Embryonic facial prominence (tissue), 1 donor: ENCODE data around the gene C1orf174.
A peak's percentile ranks its signal among the peaks of the same experiment; 100 is the strongest.

Experiments used
- DNase-seq: peaks from one replicate; pipeline ENCODE4 v3.0.0-alpha.2; 2016; ENCODE audit errors: extremely low spot score

C1orf174 gene

GRCh38 chr1:3871451-3871805 is 28.6 kb downstream of the C1orf174 start:
- no peak for DNase-seq

- no peak for DNase-seq
These were observed 30.2 kb downstream of the C1orf174 start for GRCh38 chr1:3869751-3870301.

DNA sequence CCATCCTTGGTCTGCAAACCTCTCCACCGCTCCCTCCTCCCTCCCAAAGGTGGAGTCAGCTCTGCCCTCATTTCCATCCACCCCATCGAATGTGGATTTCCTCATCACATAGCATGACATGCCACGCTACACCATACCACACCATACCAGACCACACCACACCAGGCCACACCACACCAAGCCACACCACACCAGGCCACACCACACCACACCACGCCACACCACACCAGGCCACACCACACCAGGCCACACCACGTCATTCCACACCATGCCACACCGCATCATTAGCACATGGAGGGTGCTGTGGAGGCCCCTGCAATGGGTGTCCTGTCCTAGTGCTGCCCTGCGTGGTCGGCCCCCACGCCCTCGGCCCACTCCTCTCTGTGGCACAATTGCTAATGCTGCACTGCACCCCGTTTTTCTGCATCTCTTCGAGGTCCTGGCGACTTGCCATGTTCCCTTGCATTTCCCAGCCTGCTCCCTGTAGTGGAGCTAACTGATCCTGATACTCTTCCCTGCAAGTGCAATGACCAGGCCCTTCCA is 31.5 kb downstream of the C1orf174 start:
- no peak for DNase-seq

DNA sequence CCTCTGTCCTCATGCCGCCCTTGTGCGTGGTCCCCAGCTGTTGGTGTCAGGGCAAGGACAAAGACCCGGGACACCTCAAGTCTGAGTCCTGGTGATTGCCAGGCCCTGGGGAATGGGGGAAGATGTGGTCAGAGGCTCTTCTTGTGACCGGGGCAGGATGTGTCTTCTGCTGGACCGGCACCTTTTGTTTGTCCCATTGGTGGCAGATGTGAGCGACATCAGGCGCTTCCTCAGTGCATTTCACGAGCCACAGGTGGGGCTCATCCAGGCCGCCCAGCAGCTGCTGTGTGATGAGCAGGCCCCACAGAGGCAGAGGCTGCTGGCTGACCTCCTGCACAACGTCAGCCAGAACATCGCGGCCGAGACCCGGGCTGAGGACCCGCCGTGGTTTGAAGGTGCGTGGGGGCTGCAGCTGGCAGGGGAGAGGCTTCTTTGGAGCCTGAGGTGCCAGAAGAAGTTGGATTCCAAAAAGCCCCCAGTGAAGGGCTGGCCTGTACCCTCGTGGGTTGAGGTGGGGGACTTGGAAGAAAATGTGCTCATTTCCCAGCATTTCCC is 34.4 kb downstream of the C1orf174 start:
- no peak for DNase-seq

GRCh38 chr1:3864884-3865283 is 35.2 kb downstream of the C1orf174 start:
- no peak for DNase-seq

DNA sequence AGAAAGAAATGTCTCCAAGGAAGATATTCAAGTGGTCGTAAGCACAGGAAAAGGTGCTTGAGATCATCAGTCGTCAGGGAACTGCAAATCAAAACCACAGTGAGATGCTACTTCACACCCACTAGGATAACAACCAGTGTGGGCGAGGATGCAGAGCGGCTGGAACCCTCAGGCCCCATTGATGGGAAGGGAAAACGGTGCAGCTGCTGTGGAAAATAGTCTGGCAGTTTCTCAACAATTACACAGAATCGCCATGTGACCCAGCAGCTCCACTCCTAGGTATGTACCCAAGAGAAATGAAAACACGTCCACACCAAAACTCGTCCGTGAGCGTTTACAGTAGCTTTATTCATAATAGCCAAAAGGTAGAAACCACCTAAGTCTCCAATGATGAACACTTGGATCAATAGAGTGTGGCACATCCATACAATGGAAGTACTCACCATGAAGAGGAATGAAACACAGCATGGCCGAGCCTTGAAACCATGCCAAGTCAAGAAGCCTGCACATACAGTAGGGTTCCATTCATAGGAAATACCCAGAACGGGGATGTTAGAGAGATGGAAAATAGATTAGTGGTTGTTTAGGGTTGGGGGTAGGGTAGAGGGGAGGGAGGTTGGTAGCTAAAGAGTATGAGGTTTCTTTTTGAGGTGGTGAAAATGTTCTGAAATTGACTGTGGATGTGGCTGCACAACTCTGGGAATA is 36.7 kb downstream of the C1orf174 start:
- no peak for DNase-seq

GRCh38 chr1:3858231-3858981 is 41.7 kb downstream of the C1orf174 start:
- DNase-seq = no peak

GRCh38 chr1:3857791-3858129 is 42.3 kb downstream of the C1orf174 start:
- DNase-seq = no peak

DNA sequence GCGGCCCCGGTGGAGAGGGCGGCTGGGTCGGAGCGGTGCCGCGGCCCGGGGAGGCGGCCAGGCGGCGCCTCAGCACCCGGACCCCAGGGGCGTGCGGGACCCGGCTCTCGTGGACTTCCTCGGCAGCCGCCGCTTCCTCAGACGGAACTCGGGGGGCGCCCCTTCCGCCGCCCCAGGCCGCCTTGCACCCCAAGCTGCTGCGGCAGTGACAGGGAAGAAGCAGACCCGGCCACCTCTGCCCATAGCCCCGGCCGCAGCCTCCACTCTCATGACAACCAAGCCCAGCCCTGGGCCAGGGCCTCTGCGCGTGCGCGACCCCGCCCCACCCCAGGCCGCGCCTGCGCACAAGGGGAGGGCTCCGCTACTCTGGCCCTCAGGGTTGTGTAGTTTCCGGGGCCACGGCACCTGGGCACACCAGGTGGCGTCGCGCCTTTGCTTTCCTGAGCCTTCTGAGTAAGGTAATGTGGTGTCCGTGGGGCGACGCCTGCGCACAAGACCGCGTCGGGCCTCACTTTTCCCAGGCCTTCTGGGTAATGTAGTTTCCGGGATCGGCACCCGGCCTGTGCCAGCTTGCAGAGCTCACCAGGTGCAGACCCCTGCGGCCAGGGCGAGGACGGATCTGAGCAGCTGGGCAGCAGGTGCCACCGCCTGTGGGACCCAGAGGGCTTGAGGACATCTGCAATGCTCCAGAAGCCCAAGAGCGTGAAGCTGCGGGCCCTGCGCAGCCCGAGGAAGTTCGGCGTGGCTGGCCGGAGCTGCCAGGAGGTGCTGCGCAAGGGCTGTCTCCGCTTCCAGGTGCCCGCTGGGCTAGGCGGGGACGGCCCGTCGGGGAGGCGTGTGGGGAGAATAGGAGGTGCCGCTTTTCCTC is 42.9 kb downstream of the C1orf174 start, which contains the start of the genes CEP104 and DFFB:
TSS of gene CEP104 (minus strand) at position 289 of the 868 bp plus-strand sequence. CDS start 4,804 bp downstream, outside the sequence.
TSS of gene DFFB (plus strand) at position 554 of the 868 bp plus-strand sequence. CDS start at position 682, 128 bp downstream.
- peak; percentile 85 for DNase-seq

GRCh38 chr1:3852711-3853485 is 47.2 kb downstream of the C1orf174 start:
- DNase-seq = no peak

- DNase-seq = no peak
These were observed 48.0 kb downstream of the C1orf174 start for GRCh38 chr1:3852091-3852490.

GRCh38 chr1:3851292-3851691 is 48.8 kb downstream of the C1orf174 start:
- no peak for DNase-seq

DNA sequence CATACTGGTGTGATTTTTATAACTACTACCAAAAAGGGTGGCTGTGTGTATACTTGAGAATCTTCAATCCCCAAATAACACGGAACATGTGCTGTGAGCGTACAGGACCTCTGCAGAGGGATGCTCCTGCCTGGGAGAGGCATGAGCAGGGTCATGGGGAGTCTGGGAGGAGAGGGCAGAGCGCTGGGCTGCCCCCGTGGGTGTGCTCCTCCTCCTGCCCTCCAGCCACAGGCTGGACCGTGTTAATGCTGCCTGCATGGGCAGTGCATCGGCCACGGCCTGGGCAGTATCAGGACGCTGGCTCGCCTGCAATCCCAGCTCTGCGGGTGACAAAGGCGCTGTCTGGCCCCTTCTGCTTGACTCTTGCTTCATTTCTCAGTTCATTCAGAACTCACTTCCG is 49.2 kb downstream of the C1orf174 start:
- no peak for DNase-seq

DNA sequence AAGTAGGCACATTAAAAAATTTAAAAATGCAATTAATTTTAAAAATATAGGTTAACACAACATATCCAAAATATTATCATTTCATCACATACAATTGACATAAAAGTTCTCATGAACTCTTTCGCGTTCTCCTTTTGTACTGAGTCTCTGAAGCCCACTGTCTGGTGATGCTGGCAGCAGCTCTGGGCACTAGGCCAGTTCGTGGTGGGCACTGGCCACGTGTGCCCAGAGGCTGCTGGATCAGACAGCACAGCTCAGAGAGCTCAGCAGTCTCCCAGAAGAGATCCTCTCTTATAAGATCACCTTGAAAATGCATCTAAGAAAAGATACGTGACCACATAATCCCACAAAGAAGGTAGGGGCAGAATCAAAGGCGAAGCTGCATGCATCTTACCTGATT is 53.0 kb downstream of the C1orf174 start:
- DNase-seq = no peak

- no peak for DNase-seq
These were observed 53.5 kb downstream of the C1orf174 start for GRCh38 chr1:3846541-3846940.

DNA sequence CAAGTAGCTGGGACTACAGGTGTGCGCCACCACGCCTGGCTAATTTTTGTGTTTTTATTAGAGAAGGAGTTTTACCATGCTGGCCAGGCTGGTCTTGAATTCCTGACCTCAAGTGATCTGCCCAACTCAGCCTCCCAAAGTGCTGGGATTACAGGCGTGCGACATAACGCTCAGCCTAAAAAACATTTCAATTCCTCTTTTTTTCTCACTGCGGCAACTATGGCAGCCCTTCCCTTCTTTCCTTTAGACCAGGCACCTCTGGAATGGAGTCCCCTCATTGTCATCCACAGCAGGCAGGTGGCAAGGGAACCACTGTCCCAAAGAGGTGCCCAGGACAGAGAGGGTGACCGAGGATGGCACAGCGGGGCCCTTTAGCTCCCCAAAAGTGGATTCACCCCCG is 57.2 kb downstream of the C1orf174 start:
- DNase-seq = no peak

- DNase-seq = no peak
These were observed 58.6 kb downstream of the C1orf174 start for GRCh38 chr1:3841491-3841890.
